Fibroblast of lung (primary cell): ENCODE measurements around the gene TSACC. TPM values are rescaled to one million over a fixed set of nuclear protein-coding genes. Genes with fewer than 3 reads are reported as not detected.

Experiments used
- DNase-seq, 2 donors: peaks; one replicate each; pipeline versions ENCODE4 v3.0.0 to v3.0.0-alpha.2; 2010; ENCODE audit warnings: low read depth in 2 of 2
- H2AFZ ChIP-seq: 2 replicates; pipeline ENCODE4 v1.5.1; 2012; ENCODE audit warnings: low read length, control low read depth, inconsistent platforms
- H3K27ac ChIP-seq: 2 replicates; pipeline ENCODE4 v1.5.1; 2011; ENCODE audit warnings: low read length, control low read depth; ENCODE audit not compliant: insufficient read depth
- H3K27me3 ChIP-seq: 2 replicates; pipeline ENCODE4 v1.5.1; 2011; ENCODE audit warnings: mild to moderate bottlenecking, low read length; ENCODE audit not compliant: control insufficient read depth, insufficient read depth
- H3K36me3 ChIP-seq: 2 replicates; pipeline ENCODE4 v1.5.1; 2011; ENCODE audit warnings: low read length; ENCODE audit not compliant: control insufficient read depth, insufficient read depth
- H3K4me1 ChIP-seq: 2 replicates; pipeline ENCODE4 v1.5.1; 2011; ENCODE audit warnings: low read length; ENCODE audit not compliant: control insufficient read depth, insufficient read depth; ENCODE audit errors: extremely low read depth
- H3K4me2 ChIP-seq: 2 replicates; pipeline ENCODE4 v1.5.1; 2011; ENCODE audit warnings: low read length, control low read depth; ENCODE audit not compliant: insufficient read depth; ENCODE audit errors: extremely low read depth
- H3K4me3 ChIP-seq, 4 experiments: fragments of 200-600 bp in 1 of 4; sonication (generic) in 1 of 4; replicated peaks in 1 of 4; 2 replicates each; pipeline ENCODE4 v1.5.1; 2011 to 2016; ENCODE audit warnings: low read length in 4 of 4, low read depth in 3 of 4, mild to moderate bottlenecking in 3 of 4, control low read depth in 2 of 4, inconsistent platforms in 1 of 4, mixed read lengths in 1 of 4; ENCODE audit not compliant: insufficient read depth in 1 of 4; ENCODE audit errors: control extremely low read depth in 1 of 4
- H3K79me2 ChIP-seq: 2 replicates; pipeline ENCODE4 v1.5.1; 2012; ENCODE audit warnings: mild to moderate bottlenecking, low read length, inconsistent platforms; ENCODE audit not compliant: control insufficient read depth, insufficient read depth
- H3K9ac ChIP-seq: 2 replicates; pipeline ENCODE4 v1.5.1; 2011; ENCODE audit warnings: mild to moderate bottlenecking, low read length, control low read depth; ENCODE audit not compliant: insufficient read depth
- H3K9me3 ChIP-seq: 2 replicates; pipeline ENCODE4 v1.5.1; 2012; ENCODE audit warnings: low read depth, low read length; ENCODE audit not compliant: control insufficient read depth, insufficient read depth
- H4K20me1 ChIP-seq: 2 replicates; pipeline ENCODE4 v1.5.1; 2011; ENCODE audit warnings: low read length; ENCODE audit not compliant: control insufficient read depth, insufficient read depth; ENCODE audit errors: extremely low read depth
- CTCF ChIP-seq, 2 donors: IDR thresholded peaks in 1 of 2; conservative IDR thresholded peaks in 1 of 2; 1 replicate in 1 of 2; 2 replicates in 1 of 2; pipeline ENCODE4 v1.5.1; 2011 to 2012; ENCODE audit warnings: low read length in 2 of 2, control low read depth in 1 of 2, inconsistent platforms in 1 of 2, low read depth in 1 of 2, mild to moderate bottlenecking in 1 of 2
- EZH2 ChIP-seq: IDR thresholded peaks from 2 replicates; pipeline ENCODE4 v1.5.1; 2012; ENCODE audit warnings: low read length, control low read depth, mild to moderate bottlenecking; ENCODE audit errors: missing control alignments
- polyA plus RNA-seq, 2 donors: library from polyadenylated mRNA; depleted of rRNA in 1 of 2; stranded (reverse) in 1 of 2; unstranded in 1 of 2; fragments of >200 nt; gene quantifications; 2 replicates each; pipeline ENCODE4 v1.2.1, GENCODE V29; 2011 to 2012; ENCODE audit warnings: missing spikeins in 1 of 2
- total RNA-seq: library from RNA; depleted of rRNA; stranded (reverse); fragments of >200 nt; gene quantifications from 2 replicates; pipeline ENCODE4 v1.2.1, GENCODE V29; 2014

Gene TSACC
- total and polyA plus RNA-seq, 2 donors (not counting 1 experiment from before 2014, with no cell fraction given) = 0.50 to 0.54 TPM

GRCh38 chr1:156390469-156391365 is 52.4 kb downstream of the TSACC start:
- H4K20me1 ChIP-seq = no peaks in the 10 kb centered on the region
- no peaks in the 10 kb centered on the region for H3K79me2 ChIP-seq
- no peak overlapping the region for H2AFZ ChIP-seq
- no peak overlapping the region for H3K27ac ChIP-seq
- H3K4me1 ChIP-seq = no peaks in the 10 kb centered on the region
- no peak for TF ChIP-seq EZH2
- TF ChIP-seq CTCF (conservative IDR thresholded peaks at IDR 0.05 in 1 of 2, IDR thresholded peaks at IDR 0.05 in 1 of 2; ENCODE audit: low read depth in 1 of 2, low read length in 2 of 2) = no peak
- H3K4me3 ChIP-seq = no peak overlapping the region
- H3K27me3 ChIP-seq = peaks cover 42% of the 10 kb centered on the region
- H3K9ac ChIP-seq = no peak overlapping the region
- no peak overlapping the region for H3K4me2 ChIP-seq
- no peak for DNase-seq
- no peaks in the 10 kb centered on the region for H3K36me3 ChIP-seq
- H3K9me3 ChIP-seq = no peaks in the 10 kb centered on the region

DNA sequence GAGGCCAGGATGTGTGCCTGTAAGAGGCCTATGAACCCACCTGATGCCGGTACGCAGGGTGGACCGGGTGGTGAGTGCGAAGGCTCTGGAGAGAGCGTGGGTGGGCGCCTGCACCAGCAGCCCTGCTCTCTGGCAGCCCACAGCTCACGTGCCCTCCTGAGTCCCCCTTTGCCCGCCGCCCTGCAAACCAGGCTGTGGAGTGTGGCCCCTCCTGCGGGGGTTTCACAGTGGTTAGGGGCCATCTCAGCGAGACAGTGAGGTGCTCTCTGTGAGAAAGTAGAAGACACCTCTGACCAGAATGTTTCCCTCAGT is 53.0 kb downstream of the TSACC start:
- H3K27ac ChIP-seq = no peak overlapping the region
- H4K20me1 ChIP-seq = no peaks in the 10 kb centered on the region
- H3K36me3 ChIP-seq = no peaks in the 10 kb centered on the region
- H3K79me2 ChIP-seq = no peaks in the 10 kb centered on the region
- TF ChIP-seq CTCF (conservative IDR thresholded peaks at IDR 0.05 in 1 of 2, IDR thresholded peaks at IDR 0.05 in 1 of 2; ENCODE audit: low read depth in 1 of 2, low read length in 2 of 2) = no peak
- no peak overlapping the region for H3K4me3 ChIP-seq
- H3K4me1 ChIP-seq = no peaks in the 10 kb centered on the region
- H3K4me2 ChIP-seq = no peak overlapping the region
- H3K27me3 ChIP-seq = peaks cover 42% of the 10 kb centered on the region
- H3K9me3 ChIP-seq = no peaks in the 10 kb centered on the region
- H2AFZ ChIP-seq = no peak overlapping the region
- no peak for DNase-seq
- H3K9ac ChIP-seq = no peak overlapping the region

DNA sequence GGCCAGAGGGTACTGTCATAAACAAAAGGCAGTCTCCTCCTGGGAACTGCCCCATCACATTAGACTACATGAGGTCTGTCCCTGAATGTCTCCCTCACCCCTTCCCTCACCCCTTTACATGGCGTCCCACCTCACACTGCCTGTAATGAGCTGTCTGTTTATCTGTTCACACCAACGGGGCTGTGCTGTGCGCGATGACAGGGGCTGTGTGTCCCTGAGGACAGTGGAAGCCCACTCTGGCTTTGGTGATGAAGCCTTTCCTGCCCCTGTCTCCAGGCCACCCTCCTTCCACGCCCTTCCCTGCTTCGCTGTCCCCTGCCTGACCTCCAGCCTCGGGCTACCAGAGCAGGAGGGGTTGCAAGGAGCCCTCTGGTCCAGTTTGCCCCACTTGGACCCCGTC is 53.4 kb downstream of the TSACC start:
- no peak overlapping the region for H3K4me3 ChIP-seq
- peaks cover 39% of the 10 kb centered on the region for H3K27me3 ChIP-seq
- H3K79me2 ChIP-seq = no peaks in the 10 kb centered on the region
- H3K4me2 ChIP-seq = no peak overlapping the region
- TF ChIP-seq EZH2 = no peak
- no peak for TF ChIP-seq CTCF (conservative IDR thresholded peaks at IDR 0.05 in 1 of 2, IDR thresholded peaks at IDR 0.05 in 1 of 2; ENCODE audit: low read depth in 1 of 2, low read length in 2 of 2)
- no peaks in the 10 kb centered on the region for H3K4me1 ChIP-seq
- no peak overlapping the region for H3K9ac ChIP-seq
- no peaks in the 10 kb centered on the region for H4K20me1 ChIP-seq
- no peak overlapping the region for H3K27ac ChIP-seq
- no peaks in the 10 kb centered on the region for H3K9me3 ChIP-seq
- DNase-seq = no peak
- H3K36me3 ChIP-seq = no peaks in the 10 kb centered on the region
- no peak overlapping the region for H2AFZ ChIP-seq
